Hematopoietic multipotent progenitor cell treated with erythropoietin and hydrocortisone succinate and interleukin-3 and kit ligand, for 15 days (in vitro differentiated cells): ENCODE results near the gene CELSR1.
A peak's percentile ranks its signal among the peaks of the same experiment; 100 is the strongest.

Experiments
- DNase-seq: peaks from one replicate; pipeline ENCODE4 v3.0.0-alpha.2; 2015; ENCODE audit warnings: low spot score

The CELSR1 gene

DNA sequence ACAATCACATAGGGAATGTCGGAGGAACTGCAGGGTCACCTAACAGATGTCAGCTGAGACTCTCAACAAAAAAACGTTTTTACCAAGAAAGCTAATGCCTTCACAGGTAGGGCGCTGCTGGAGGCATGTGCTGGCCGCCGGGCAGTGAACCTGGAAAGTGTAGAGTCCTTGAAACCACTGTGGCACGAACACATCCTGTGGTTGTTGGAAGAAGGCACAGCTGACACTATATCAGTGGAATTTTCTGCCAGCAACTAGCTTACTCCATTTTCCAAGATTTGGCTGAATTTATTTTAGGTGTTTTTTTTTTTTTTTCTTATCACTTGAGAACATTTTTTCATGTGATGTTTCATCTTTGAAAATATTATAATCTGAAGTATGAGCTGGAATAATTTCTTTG is 187.7 kb downstream of the CELSR1 start:
- DNase-seq = no peak

DNA sequence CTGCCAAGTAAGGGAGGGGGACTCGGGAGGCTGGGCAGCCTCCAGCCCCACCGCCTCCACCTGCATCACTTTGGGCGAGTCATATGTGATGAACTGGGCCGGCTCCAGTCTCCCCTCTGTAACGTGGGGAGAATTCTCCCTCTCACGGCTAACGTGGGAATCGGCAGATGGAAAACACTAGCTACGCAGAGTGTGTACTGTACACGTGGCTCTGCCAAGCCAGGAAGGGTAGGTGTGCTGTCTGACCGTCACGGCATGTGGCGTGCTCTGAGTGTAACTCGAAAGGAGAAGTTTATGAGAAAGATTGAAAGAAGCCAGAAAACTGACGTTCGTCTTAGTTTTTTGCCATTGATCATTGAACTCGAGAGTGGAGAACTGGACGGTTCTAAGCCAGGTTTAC is 188.2 kb downstream of the CELSR1 start:
- DNase-seq = no peak

DNA sequence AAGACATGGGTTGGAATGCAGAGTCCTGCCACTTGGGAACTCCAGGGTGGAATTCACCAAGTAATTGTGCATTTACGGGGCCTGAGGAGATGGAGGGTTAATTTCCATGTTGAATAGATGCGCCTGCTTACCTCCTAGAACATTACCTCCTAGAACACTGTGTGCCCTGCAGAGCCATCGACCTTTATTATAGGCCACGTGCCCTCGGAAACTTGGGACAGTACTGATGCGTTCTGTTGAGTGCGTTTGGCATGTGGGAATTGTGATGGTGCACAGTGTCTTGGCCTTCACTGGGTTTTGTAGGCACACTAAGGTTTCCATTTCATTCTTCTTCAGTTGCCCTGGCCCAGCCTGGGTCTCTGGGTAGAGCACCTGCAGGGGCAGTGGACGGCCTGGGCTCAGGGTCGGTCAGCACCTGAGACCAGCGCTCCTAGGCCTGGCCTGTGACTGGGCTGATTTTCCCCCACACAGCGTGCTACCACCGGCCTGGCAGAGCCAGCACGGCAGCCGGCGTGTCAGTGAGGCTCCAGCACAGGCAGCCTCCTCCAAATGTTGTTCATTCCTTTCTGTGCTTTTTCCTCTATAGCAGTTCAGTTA is 189.2 kb downstream of the CELSR1 start:
- DNase-seq = no peak

DNA sequence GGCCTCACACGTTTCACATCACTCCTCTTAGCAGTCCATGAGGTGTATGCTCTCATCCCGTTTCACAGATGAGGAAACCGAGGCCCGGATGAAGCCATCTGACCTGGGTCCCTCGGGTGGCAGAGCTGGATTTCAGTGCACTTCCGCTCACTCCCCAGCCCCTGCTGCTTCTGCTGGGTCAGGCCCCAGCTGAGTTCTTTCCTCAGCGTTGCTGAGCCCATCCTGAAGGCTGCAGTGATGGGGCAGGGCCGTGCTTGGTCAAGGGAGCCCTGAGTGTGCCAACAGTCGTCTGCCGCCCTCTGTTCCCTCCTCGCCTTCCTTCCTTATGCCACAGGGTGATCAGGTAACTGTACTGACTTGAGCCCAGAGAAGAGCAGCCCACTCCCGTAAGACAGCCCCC is 189.8 kb downstream of the CELSR1 start:
- DNase-seq = no peak

DNA sequence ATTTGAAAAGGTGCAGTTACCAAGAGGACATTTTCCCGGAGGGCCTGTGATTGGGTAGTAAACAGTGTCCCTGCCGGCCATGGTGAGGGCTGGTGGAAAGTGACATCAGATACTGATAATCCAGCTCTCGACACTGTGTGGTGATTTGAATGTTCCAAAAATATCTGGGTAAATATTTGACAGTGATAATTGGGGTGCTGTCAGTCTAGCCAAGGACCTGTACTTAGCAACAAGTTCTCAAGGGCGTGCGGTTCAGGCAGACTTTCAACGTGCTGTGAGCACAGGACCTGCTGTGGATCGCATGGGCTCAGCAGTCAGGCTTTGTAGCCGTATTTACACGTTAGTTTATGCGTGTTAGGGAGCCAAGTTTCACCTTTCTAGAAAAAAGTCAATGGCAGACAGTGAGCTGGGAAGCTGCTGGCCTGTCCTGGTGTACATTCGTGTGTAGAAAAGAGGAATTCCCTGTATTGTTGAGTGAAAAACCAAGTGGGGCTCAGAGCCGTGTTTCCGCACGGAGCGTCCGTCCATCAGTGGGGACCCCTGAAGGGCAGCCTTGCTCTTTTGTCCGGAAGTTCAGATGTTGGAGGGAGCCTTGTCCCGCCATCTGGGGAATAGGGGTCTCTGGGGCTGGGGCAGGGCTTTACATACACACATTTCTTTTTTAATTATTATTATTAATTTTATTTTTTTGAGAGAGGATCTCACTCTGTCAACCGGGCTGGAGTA is 190.6 kb downstream of the CELSR1 start:
- no peak for DNase-seq

DNA sequence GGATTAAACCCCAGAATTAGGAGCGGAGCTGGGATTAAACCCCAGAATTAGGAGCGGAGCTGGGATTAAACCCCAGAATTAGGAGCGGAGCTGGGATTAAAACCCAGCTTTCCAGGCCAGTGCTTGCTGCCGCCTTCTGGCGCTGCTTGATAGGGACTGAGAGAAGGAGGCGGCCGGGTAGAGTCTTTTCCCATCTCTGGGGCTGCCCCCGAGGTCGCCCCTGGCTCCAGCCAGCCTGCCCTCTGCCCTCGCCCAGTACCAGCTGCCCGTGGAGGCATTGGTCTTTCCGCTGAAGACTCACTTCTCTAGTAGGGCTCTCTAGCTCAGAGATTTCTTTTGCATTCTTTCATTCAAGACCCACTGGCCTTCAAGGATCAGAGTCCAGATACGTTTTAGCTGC is 196.7 kb downstream of the CELSR1 start:
- DNase-seq = no peak

DNA sequence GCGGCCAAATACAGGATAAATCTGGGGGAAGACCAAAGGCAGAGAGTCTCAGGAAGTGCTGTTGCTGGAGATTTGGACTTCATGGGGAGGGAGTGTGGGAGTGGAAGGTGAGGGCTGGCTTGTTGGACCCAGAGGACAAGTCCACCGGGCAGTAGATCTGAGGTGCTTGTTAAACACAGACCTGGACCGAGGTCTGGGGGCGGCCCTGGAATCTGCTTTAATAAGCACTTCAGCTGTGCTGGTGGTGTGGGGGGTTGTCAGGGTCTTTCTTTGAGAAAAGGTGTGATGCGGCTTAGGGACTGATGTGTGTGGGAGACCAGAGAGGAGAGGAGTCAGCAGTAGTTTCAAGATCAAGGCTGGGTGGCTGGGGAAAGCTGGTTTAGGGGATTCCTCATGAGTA is 197.5 kb downstream of the CELSR1 start:
- no peak for DNase-seq

DNA sequence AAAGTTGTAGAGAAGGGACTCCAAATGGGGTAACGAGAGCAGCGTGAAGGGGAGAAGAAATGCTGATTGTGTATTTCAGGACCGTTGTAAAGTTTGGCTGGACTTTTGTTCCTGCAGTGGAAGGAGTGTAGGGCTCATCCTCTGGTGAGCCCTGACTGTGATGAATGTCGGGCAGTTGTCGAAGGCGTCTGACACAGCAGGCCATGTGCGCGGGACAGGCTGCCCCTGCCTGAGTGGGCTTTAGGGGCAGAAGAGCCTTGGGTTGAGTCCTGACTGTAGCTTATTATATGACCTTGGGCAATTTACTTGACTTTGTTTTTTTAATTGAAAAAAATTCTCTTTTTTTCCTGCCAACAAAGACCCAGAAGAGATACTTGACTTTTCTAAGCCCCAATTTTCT is 198.8 kb downstream of the CELSR1 start:
- DNase-seq = no peak

DNA sequence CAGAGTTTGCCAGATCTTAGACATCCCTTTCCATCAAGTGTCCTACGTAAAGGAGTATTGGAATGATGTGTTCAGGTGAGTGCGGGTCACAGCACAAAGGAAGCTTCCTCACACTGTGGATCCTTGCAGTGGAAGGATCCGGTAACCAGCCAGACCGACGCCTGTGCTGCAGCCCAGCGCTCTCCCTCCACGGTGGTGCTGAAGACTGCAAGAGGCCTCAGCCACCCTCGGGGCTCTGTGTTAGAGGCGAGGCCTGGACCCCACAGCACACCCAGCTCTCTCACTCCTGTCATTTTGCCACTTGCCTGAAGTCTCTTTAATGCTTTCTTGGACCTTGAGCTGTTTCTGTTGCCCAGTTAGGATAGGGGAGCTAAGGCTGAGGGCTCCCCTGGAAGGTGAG is 199.6 kb downstream of the CELSR1 start:
- DNase-seq = no peak

DNA sequence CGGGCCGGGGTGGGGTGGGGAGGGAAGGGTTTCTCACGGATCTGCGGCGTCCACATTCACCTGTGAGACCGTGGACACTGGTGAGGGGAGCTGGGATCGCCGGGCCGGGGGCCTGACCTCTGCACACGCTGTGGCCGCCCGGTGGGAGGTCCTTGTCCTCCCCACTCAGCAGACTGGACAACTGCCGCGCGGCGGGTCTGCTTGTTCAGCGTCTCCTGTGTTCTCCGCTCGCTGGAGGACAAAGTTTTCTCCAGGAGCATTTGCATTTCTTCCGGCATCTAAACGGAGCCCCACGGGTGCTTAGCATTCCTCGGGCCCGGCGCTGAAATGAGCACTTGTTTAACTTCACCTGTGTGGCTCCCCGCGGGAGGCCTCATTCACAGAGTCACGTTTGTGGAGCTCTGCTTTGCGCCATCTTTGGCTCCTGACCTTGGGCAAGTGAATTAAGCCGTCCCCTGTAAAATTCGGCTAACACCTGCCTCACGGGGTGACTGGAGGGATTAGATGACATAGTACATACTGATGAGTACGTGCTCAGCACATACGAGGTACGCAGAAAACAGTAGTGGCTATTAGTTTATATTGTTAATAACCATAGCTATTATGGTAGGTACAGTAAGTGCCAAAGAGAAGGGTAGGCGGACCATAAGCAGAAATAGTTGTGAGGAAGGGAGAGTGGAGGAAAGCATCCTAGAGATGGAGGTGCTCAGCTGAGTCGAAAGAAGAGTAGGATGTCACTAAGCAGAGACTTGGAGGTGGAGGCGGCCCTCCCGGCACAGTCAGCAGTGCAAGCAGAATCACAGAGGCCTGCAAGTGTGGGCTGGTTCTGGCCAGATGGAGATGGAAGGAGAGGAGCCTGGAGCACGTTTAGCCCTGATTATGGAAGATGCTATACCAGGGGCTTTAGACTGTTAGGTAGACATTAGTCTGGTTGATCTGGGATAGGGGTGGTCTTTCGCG is 201.0 kb downstream of the CELSR1 start:
- no peak for DNase-seq

DNA sequence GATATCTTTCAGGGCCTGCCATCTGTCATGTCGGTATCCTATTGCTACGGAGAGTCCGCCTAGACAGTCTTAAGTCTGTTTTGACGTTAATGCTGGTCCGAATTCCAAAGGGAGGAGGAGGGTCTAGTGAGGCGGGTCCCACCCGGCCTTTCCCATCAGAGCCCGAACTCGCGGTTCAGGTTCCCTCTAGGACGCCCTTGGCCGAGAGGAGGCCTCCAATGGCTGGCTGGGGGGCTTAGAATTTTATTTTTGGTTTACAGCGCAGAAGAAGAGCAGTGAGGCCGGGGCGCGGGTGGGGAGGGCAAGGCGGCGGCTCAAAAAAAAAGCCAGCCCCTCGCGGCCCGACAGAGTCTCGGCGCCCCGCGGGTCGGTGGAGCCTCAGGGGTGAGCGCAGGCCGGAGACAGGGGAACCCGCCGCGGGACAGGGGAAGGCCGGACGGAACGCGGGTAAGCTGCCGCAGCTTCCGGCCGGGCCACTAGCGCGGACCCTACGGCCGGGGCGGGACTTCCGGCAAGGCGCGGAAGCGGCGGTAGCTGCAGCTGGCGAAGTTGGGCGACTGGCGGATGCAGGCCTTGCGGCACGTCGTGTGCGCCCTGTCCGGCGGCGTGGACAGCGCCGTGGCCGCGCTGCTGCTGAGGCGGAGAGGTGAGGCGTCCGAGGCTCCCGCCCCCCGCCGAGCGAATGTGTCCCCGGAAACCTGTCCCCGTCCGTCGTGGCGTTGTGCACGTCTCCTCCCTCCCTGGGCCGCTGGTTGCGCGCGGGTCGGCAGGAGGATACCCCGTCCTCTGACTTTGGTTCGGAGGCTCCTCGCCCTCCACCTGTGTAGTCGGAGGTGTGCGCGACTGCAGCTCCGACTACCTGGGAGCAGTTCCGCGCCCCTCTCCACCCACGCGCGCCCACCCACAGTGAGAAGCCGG is 202.0 kb downstream of the CELSR1 start, which contains the start of gene TRMU:
TRMU (plus strand) TSS at position 514 of the 918 bp plus-strand sequence; CDS start at position 565, 51 bp downstream.
- DNase-seq = peak; percentile 83

DNA sequence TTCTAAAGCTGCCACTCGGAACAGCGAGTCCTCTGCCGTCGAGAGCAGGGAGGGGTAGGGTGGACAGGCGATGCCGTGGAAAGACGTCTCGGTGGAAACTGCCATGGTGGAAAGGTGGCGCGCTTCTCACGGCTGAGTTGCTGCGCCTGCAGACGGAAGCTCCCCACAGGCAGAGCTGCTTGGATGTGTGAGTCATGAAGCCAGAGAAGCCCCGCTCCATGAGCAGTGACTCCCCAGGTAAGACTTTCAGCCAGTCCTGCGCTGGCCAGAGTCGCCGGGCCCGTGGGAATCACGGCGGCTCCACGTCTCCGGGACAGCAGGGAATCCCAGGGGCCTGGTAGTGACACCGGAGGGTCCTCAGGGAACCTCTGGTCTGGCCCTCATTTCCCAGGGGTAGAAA is 205.9 kb downstream of the CELSR1 start:
- no peak for DNase-seq

DNA sequence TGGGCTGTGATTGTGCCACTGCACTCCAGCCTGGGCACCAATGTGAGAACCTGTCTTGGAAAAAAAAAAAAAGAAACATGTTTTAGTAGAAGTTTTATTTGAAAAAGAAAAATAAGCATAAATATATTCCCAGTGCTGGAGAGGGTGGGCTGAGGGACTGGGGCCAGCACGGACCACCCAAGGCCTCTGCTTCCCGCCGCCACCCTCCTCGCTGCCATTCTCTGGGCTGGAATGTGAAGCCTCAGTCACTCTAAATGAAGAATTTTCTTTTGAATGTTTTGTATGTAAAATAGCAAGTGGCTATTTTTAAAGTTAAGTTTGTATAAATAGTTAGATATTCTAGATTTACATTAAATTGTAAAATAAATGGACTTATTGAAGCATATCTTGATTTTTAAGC is 207.0 kb downstream of the CELSR1 start:
- no peak for DNase-seq

DNA sequence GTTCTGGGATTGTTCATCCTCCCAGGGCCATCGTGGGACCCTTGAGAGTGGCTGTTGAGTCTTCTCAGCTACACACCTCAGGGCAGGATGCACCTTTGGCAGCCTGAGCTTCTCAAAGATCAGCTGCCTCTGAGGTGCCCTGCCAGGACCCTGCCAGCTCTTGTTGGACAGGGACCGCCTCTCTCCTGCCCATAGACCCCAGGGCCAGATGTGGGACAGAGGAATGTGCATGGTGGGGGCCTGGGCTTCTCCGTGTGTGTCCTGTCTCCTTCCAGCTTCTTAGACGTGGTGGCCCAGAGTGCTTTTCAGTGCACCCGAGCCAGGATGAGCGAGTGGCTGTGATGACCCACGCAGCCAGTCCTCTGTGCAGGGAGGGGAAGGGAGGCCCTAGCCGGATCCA is 207.8 kb downstream of the CELSR1 start:
- DNase-seq = no peak

DNA sequence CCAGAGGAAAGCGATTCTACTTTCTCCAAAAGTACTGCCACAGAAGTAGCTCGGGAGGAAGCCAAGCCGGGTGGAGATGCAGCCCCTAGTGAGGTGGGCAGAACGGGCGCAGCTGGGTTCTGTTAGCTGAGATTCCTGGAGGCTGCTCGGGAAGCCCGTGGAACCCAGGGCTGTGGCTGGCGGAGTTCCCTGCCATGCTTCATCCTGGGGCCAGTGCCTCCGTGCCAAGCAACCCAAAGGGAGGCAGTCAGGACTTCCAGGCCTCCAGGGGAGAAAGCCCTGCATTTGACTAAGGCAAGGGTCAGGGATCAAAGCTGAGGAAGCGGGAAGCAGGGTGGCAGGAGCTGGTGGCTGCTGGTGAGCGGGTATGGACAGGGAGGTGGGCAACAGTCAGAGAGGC is 208.6 kb downstream of the CELSR1 start:
- no peak for DNase-seq

DNA sequence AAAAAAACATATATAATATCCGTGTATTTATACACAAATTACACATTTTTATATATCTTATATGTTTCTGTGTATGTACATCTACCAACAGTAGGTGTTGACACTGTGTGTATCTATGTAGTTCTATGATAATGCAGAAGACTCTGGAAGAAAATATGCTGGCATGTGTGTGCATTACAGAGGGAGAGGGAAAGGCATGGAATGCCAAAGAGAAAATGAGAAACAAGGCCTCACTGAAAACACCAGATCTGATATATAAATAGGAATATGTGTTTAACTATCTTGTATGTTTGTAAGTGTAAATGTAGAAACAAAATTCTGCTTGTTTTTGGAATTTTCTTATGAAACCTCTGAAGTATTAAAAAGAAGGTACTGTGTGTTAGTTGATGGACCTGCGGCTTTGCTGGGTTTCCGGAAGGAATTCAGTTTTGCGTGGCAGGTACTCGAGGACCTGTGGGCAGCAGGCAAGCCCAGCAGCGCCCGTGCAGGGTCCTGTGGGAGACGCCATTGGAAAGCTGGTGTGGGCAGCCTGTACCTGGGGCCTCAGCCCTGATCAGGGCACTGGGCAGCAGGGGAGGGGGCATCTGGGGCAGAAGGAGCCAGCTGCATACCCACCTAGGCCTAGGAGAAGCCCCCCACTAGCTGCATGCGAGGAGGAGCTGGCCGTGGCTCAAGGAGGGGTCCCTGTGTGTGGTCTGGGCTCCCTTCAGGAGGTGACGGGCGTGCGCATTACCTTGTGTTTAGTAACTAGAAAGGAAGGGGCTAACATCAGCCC is 209.5 kb downstream of the CELSR1 start:
- DNase-seq = no peak

DNA sequence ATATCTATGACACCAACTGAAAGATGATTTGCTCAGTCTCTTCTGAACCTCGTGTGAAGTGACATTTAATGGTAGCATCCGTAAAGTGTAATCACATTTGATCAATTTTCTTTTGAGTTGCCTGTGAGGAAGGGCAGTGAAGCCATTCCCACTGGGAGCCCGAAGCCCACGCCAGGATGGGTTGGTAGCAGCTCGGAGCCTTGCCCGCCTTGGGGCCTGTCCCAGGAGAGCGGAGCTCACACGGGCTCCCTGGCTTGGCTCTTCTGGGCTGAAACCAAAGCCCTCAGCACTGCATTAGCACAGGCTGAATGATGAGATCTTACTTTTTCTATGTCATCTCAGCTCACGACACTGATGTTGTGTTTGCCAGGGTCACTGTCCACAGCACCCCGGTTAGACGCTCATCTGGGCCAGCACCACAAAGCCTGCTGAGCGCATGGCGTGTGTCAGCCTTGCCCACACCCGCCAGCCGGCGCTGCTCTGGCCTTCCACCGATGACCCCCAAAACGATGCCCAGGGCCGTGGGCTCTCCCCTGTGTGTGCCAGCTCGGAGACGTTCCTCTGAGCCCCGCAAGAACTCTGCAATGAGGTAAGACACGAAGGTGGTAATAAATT is 211.2 kb downstream of the CELSR1 start:
- no peak for DNase-seq

DNA sequence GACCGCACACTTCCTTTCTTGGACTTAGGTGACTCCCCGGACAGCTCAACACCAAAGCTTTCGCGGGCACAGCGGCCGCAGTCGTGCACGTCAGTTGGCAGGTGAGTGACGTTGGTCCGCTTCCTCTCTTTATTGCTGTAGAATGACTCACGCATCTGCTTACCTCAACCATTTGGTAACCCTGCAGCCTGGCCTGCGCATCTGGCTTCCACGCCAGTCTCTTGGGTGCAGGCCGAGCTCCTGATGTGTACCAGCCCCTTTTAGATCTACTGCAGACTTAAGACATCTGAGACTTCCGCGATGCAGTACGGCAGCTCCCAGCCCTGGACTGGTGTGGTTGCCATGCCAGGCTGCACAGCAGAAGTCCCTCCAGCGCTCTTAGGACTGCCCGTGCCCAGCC is 214.3 kb downstream of the CELSR1 start:
- DNase-seq = no peak

DNA sequence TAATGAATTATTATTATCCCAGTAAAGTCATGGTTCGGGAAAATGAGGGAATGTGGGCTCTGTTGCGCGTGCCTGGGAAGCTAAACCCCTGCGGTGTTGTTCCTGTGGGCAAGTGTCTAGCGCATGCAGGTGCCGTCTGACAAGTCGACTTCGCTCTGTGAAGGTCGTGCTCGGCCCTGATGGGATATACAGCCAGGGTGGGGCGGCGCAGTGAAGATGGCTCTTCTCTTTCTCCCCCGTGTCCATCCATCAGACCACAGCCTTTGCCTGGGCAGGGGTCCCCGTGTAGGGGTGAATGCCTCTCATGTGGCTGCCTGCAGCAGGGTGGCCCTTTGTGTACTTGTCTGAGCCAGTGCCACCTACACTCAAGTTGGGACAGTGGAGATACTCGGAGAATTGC is 214.7 kb downstream of the CELSR1 start:
- DNase-seq = no peak

DNA sequence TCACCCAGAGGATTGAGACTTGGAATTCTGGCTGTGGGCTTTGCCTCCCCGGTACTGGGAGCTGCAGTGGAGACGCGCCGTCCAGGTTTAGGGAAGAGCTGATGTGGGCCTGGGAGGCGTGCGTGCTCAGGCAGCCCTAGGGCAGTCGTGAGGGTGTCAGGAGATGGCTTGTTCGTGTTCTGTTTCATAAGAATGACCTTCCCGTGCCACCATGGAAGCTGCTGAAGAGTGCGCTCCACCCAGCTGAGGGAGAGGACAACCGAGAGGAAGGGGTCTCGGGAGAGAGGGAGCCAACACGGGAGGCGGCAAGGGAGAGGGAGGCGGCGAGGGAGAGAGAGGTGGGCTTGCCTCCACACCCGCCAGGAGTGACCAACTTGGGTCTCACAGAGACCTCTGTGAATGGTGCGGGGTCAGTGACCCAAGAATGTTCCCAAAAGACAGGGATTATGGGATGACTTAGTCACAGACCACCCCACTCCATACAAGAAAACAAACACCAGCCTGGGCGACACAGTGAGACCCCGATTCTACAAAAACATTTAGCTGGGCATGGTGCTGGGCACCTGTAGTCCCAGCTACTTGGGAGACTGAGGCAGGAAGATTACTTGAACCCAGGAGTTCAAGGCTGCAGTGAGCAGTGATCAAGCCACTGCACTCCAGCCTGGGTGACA is 216.6 kb downstream of the CELSR1 start:
- no peak for DNase-seq
